Keratinocyte (primary cell): Measurements from ENCODE around the gene PRSS50.

Experiments used
- EZH2 ChIP-seq: IDR thresholded peaks from one replicate; pipeline ENCODE4 v1.6.1; 2012; ENCODE audit warnings: inconsistent platforms, mild to moderate bottlenecking, low read length, moderate library complexity
- TF ChIP-seq, protein P1 (sequence below), 3 experiments: IDR thresholded peaks in 1 of 3; conservative IDR thresholded peaks in 1 of 3; optimal IDR thresholded peaks in 1 of 3; 2 replicates in 2 of 3; 3 replicates in 1 of 3; pipeline versions ENCODE3 to v1.5.1; 2011; ENCODE audit warnings: low read length in 3 of 3, mild to moderate bottlenecking in 3 of 3, moderate library complexity in 2 of 3, control low read depth in 1 of 3, inconsistent platforms in 1 of 3; ENCODE audit not compliant: insufficient read depth in 2 of 3; ENCODE audit errors: extremely low read depth in 1 of 3

DNA sequence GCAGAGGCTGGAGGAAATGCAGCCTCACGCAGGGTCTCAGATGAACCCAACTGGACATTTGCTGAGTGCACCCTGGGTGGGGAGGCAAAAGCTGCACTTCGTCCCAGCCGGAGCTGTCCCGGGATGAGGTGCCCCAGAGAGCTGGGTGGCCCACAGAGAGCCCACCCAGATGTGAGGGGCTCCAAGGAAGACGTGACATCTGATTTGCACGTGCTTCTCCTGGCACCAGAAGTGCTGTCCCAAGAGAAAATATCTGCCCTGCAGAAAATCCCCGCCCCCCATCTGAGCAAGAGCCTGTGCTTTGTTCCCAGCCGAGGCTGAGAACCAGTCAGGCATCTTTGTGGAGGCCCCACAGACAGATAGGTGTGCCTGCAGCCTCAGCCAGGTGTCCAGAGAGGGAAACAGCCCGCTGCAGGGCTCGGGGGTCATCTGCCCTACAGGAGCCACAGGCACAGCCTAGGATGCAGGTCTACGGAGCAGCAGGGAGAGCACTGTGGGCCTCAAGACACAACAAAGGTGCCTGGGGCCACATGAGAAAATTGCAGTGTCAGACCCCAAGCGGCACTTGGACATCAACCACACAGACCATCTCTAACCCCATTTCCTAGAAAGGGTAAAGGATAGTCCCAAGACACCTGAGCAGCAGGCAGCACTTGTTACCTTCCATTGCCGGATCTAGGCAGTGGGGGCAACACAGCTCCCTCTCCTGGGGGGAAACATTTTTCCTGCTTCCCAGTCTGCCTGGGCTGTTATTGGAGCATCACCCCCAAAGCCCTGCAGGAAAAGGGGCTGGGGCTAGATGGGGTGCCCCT is 10.7 kb downstream of the PRSS50 start:
- TF ChIP-seq EZH2 = no peak
- TF ChIP-seq, protein P1, sequence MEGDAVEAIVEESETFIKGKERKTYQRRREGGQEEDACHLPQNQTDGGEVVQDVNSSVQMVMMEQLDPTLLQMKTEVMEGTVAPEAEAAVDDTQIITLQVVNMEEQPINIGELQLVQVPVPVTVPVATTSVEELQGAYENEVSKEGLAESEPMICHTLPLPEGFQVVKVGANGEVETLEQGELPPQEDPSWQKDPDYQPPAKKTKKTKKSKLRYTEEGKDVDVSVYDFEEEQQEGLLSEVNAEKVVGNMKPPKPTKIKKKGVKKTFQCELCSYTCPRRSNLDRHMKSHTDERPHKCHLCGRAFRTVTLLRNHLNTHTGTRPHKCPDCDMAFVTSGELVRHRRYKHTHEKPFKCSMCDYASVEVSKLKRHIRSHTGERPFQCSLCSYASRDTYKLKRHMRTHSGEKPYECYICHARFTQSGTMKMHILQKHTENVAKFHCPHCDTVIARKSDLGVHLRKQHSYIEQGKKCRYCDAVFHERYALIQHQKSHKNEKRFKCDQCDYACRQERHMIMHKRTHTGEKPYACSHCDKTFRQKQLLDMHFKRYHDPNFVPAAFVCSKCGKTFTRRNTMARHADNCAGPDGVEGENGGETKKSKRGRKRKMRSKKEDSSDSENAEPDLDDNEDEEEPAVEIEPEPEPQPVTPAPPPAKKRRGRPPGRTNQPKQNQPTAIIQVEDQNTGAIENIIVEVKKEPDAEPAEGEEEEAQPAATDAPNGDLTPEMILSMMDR (optimal IDR thresholded peaks at IDR 0.05 in 1 of 3, IDR thresholded peaks at IDR 0.05 in 1 of 3, conservative IDR thresholded peaks at IDR 0.05 in 1 of 3; ENCODE audit: extremely low read depth in 1 of 3, insufficient read depth in 2 of 3, low read length in 3 of 3) = no peak
